ENCODE measurements around the gene INPP5A.
"Not testable (repeated sequence)": the region's sequence is repeated elsewhere in the genome, so short reads cannot be mapped to it uniquely, and the experiment has no call there.

The INPP5A gene

DNA sequence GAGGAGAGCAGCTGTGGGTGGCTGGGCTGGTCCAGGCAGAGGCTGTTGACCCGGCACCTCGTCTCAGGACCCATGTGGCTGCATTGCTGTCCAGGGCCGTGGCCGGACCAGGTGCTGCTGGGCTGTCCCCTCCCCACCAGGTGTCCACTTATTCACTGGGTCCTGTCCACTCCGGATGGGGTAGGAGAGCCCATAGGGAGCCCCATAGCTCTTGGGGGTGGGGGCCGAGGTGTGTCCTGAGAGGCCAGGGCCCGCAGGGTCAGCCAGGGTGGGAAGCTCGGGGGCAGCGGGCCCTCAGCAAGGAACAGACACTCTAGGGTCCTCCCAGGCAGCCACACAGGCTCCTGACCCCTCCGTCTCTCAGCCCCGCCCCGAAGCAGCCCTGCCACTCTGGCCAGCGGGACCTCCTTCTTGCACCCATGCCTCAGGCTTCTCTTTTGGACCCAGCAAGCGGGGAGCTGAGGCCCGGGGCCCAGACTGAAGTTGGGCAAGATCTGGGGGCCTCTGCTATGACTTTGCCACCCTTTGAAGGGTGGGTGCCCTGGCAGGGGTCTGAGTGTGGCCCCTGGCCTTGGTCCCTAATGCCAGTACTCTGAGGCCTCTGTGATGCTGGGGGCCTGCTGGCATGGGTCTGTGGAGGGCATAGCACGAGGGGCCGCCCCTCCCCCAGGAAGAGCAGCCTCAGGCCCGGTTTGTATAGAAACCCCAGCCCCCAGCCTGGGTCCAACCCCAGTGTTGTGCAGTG lies 162.0 kb downstream of the INPP5A start:
- no peak for DNase-seq

- DNase-seq = no peak
Observed at GRCh38 chr10:132700156-132701098, 162.8 kb downstream of the INPP5A start.

GRCh38 chr10:132701099-132701845 lies 163.7 kb downstream of the INPP5A start:
- DNase-seq = no peak

DNA sequence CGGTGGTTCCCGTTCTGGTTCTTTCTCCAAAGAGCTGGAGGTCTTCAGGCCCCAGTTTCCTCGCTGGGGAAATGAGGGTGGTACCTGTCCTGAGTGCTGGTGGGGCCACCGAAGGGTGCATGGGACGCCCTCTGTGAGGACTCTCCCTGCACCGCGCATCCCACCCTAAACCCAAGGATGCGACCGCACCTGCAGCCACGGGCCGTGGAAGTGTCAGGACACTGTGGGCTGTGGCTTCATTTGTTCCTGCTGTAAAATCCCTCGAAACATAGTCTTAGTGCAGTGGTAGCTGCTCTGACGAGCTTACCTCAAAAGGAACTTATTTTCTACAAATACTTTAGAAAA lies 164.2 kb downstream of the INPP5A start:
- DNase-seq = no peak

GRCh38 chr10:132702601-132703418 lies 165.2 kb downstream of the INPP5A start:
- DNase-seq = peak; percentile 53

DNA sequence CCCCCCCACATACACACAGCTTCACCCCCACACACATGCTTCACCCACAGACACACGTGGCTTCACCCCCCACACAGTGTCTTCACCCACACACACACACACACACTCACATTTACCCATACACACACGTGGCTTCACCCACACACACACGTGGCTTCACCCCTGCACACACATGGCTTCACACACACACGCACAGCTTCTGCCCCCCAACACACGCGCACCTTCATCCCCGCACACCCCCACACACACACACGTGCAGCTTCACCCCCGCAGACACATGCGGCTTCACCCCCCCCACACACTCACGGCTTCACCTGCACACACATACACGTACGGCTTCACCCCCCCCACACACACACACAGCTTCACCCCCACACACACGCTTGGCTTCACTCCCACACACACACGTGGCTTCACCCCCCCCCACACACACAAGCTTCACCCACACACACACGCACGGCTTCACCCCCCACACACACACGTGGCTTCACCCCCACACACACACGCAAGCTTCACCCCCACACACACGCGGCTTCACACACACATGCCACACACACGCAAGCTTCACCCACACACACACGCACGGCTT lies 165.9 kb downstream of the INPP5A start:
- no peak for DNase-seq

- no peak for DNase-seq
Observed at GRCh38 chr10:132704008-132704814, 166.6 kb downstream of the INPP5A start.

- not testable (repeated sequence) for DNase-seq
Observed at GRCh38 chr10:132704815-132705064, 167.2 kb downstream of the INPP5A start.

DNA sequence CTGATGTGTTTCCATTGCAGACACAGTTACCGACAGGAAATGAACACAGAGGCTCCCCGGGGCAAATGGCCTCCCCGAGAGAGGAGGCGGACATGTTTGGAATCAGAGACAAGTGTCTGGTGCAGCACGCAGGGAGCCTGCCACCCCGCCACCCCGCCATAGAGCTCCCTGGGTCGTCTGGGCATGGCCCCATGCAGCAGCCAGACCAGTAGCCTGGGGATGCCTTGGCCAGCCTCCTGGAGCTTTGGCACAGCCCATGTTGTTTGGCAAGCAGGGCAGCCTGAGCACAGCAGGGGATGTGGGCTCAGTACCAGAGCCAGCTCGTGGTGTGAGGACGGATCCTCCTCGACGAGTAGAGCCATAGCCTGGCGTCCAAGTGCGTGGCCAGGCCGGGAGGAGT lies 167.6 kb downstream of the INPP5A start:
- DNase-seq = no peak

DNA sequence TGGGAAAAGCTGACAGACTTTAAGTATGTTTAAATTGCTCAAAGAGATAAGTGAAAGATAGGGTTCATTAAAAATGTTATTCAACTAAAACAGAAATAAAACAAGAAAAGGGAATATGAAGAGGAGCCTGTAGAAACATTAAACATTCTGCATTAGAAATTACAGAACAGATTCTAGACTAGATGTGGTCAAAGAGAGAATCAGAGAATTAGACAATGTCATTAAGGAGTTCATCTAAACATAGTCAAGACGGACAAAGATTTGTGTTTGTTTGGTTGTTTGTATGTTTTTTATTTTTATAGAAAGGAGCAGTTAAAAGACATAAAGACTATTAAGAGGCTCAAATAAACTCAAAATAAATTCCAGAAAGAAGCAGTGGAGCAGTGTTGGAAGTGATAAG lies 168.4 kb downstream of the INPP5A start:
- DNase-seq = no peak

DNA sequence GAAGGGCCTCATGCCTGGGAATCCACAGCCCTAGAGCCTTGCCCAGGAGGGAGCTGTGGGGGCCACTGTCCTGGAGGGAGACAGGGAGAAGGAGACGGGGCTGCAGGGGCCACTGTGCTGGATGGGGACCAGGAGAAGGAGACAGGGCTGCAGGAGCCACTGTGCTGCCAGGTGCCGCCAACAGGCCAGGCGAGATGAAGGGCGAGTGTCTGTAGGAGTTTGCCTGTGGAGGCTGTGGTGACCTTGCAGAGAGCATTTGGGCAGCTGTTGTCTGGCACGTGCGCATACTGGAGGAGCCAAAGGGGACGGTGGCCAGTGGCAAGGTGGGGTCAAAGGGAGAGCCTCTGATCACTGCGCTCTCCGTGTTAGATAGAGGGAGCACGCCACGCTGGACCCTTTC lies 169.1 kb downstream of the INPP5A start:
- DNase-seq = no peak

GRCh38 chr10:132707121-132707775 lies 169.7 kb downstream of the INPP5A start:
- no peak for DNase-seq

- no peak for DNase-seq
Observed at GRCh38 chr10:132707776-132708171, 170.2 kb downstream of the INPP5A start.

DNA sequence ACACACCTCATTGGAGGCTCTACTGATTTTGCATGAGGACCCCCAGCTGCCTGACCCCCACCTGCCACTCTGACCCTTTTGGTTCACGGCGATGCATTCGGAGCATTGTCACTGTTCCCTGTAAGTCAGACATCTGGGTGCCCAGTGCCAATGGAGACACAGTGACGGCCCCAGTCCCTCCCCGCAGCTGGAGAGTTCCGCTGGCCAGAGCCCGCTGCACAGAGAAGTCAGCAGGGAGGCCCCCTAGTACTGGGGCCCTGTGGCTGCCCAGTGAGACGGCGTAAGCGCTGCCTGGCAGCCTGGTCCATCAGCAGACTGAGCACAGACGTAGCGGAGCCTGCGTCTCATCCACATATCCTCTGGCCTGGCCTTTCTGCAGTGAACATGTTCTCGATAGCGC lies 170.9 kb downstream of the INPP5A start:
- DNase-seq = no peak

- DNase-seq = no peak
Observed at GRCh38 chr10:132708936-132709335, 171.3 kb downstream of the INPP5A start.

- no peak for DNase-seq
Observed at GRCh38 chr10:132709471-132709951, 171.9 kb downstream of the INPP5A start.

- DNase-seq = no peak
Observed at GRCh38 chr10:132710036-132710686, 172.6 kb downstream of the INPP5A start.

- no peak for DNase-seq
Observed at GRCh38 chr10:132710746-132711612, 173.4 kb downstream of the INPP5A start.

DNA sequence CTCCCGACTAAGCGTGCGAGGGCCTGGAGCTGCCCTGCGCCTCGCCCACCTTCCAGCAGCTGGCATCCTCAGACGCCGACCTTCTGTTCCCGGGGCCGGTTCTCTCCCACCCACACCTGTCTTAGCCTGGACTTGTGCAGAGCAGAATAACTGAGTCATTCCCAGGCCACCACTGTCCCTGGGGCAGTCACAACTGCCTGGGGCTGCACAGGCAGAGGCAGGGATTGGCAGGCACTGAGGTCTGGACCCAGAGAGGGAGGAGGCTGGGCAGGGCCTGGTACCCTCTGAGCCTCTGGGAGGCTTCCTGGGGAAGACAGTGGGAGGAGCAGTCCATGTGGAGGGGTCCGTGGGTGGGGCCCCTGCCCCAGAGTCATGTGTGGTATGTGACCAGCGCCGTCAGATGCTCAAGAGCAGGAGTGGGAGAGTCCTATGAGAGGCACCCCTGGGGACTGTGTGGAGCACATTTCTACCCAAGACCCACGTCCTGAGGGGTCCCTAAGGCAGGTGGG lies 174.1 kb downstream of the INPP5A start:
- no peak for DNase-seq

Data from NCI-H2029 (cell line).